ENCODE results near the gene RASA4. TPM values are rescaled to one million over a fixed set of nuclear protein-coding genes. Genes with fewer than 3 reads are reported as not detected.
"Not testable (repeated sequence)": the region's sequence is repeated elsewhere in the genome, so short reads cannot be mapped to it uniquely, and the experiment has no call there.

Gene RASA4
- 2.9 and 6.9 TPM in 2 replicates for total RNA-seq (2014; rRNA removed; shearing (Covaris generic); ENCODE audit: low replicate concordance)

- in situ Hi-C loops (cut with HindIII; ENCODE audit: low pct_unique_long_range_greater_than_20kb, low sequenced_read_pairs); DNase-seq (ENCODE audit: low read depth): not testable (repeated sequence)
Observed at GRCh38 chr7:102616507-102617125, at the start of gene RASA4. TSS of gene RASA4 (minus strand) at chr7:102616756. CDS start at chr7:102616689, 67 bp downstream.

GRCh38 chr7:102664765-102665164 lies 48.2 kb upstream of the RASA4 start:
- in situ Hi-C loops (cut with HindIII; ENCODE audit: low pct_unique_long_range_greater_than_20kb, low sequenced_read_pairs); DNase-seq (ENCODE audit: low read depth): not testable (repeated sequence)

GRCh38 chr7:102649924-102650323 lies 33.4 kb upstream of the RASA4 start, which contains the start of gene SPDYE2B:
TSS of gene SPDYE2B (plus strand) at chr7:102650319. CDS start at chr7:102652349, 2,030 bp downstream.
- DNase-seq (ENCODE audit: low read depth); in situ Hi-C loops (cut with HindIII; ENCODE audit: low pct_unique_long_range_greater_than_20kb, low sequenced_read_pairs): not testable (repeated sequence)

DNA sequence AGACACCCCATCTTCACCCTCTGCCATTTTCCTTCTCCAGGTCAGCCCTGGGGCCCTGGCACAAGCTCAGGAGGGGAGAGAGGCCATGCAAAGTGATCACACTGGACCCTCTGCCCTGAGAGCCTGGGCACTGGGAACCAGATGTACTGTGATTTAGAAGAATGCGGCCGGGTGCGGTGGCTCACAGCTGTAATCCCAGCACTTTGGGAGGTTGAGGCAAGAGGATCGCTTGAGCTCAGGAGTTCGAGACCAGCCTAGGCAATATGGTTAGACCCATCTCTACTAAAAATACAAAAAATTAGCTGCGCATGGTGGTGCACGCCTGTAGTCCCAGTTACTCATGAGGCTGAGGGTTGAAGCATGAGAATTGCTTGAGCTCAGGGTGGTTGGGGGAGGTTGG lies 31.3 kb upstream of the RASA4 start:
- DNase-seq (ENCODE audit: low read depth); in situ Hi-C loops (cut with HindIII; ENCODE audit: low pct_unique_long_range_greater_than_20kb, low sequenced_read_pairs): not testable (repeated sequence)

- in situ Hi-C loops (cut with HindIII; ENCODE audit: low pct_unique_long_range_greater_than_20kb, low sequenced_read_pairs); DNase-seq (ENCODE audit: low read depth): not testable (repeated sequence)
Observed at GRCh38 chr7:102643404-102643803, 26.8 kb upstream of the RASA4 start.

DNA sequence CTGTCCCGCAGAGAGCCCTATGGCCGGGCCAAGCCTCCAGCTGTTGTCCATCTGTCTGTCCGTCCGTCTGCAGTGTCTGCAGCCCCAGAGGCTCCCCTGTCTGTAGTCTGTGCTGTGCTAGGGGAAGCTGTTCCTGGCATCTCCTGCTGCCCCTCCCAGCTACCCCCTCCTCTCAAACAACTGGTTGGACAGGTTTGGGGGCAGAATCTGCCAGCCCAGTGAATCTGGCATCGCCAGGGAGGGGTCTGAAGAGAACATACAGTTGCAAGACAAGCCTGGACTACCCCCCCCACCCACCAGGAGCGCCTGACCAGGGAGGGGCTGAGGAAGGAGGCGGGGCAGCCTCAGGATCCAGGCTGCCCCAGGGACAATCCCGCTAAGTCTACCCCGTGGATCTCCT lies 26.1 kb upstream of the RASA4 start, which contains the start of gene UPK3BL1:
TSS of gene UPK3BL1 (minus strand) at position 101 of the 400 bp plus-strand sequence. CDS start at position 51, 50 bp downstream.
- in situ Hi-C loops (cut with HindIII; ENCODE audit: low pct_unique_long_range_greater_than_20kb, low sequenced_read_pairs); DNase-seq (ENCODE audit: low read depth): not testable (repeated sequence)

GRCh38 chr7:102638848-102639247 lies 22.3 kb upstream of the RASA4 start:
- DNase-seq (ENCODE audit: low read depth); in situ Hi-C loops (cut with HindIII; ENCODE audit: low pct_unique_long_range_greater_than_20kb, low sequenced_read_pairs): not testable (repeated sequence)

DNA sequence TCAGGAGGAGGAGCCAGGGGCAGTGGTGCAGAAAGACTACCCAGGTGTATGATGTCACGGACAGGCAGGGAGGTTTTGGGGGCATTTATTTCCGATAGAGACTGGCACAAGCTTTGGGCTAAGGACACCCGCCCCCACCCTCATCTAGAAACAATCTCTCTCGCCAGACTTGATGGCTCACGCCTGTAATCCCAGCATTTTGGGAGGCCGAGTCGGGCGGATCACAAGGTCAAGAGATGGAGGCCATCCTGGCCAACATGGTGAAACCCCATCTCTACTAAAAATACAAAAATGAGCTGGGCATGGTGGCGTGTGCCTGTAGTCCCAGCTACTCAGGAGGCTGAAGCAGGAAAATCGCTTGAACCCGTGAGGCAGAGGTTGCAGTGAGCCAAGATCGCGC lies 20.4 kb upstream of the RASA4 start:
- in situ Hi-C loops (cut with HindIII; ENCODE audit: low pct_unique_long_range_greater_than_20kb, low sequenced_read_pairs); DNase-seq (ENCODE audit: low read depth): not testable (repeated sequence)

DNA sequence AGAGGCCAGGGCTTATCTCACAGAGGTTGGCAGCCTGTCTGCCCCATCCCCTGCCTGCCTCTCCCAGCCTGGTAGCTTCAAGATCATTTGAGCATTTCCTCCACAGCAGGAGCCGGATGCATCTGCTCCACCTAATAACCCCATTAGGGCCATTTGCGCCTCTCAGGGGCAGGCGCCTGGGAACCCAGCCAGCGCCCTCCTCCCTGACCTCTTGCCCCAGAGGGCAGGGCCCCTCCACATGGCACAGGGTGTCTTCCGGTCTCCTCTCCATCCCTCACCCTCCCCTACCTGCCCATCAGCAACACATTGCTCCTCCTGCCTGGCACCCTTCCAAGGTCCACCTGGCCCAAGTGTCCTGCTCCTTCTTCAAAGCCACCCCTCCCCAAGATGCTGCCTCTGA lies 18.8 kb upstream of the RASA4 start:
- DNase-seq (ENCODE audit: low read depth); in situ Hi-C loops (cut with HindIII; ENCODE audit: low pct_unique_long_range_greater_than_20kb, low sequenced_read_pairs): not testable (repeated sequence)

GRCh38 chr7:102634299-102634698 lies 17.7 kb upstream of the RASA4 start:
- DNase-seq (ENCODE audit: low read depth); in situ Hi-C loops (cut with HindIII; ENCODE audit: low pct_unique_long_range_greater_than_20kb, low sequenced_read_pairs): not testable (repeated sequence)

DNA sequence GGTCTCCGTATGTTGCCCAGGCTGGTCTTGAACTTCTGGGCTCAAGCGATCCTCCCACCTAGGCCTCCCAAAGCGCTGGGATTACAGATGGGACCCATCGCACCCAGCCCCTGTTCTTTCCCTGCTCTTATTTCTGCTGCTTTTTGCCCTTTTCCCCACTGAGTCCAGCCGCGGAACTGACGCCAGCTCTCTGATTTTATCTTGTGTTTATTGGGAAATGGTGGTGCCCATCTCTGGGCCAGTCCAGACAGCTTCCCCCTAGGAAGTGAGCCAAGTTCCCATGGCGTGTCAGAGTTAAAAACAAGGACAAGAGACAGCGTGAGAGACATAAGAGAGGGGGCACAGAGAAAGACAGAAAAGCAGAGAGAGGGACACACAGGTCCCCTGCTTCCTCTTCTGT lies 14.1 kb upstream of the RASA4 start:
- in situ Hi-C loops (cut with HindIII; ENCODE audit: low pct_unique_long_range_greater_than_20kb, low sequenced_read_pairs); DNase-seq (ENCODE audit: low read depth): not testable (repeated sequence)

- DNase-seq (ENCODE audit: low read depth); in situ Hi-C loops (cut with HindIII; ENCODE audit: low pct_unique_long_range_greater_than_20kb, low sequenced_read_pairs): not testable (repeated sequence)
Observed at GRCh38 chr7:102627271-102627904, 10.8 kb upstream of the RASA4 start.

GRCh38 chr7:102618122-102618521 lies 1.6 kb upstream of the RASA4 start:
- in situ Hi-C loops (cut with HindIII; ENCODE audit: low pct_unique_long_range_greater_than_20kb, low sequenced_read_pairs); DNase-seq (ENCODE audit: low read depth): not testable (repeated sequence)

- DNase-seq (ENCODE audit: low read depth); in situ Hi-C loops (cut with HindIII; ENCODE audit: low pct_unique_long_range_greater_than_20kb, low sequenced_read_pairs): not testable (repeated sequence)
Observed at GRCh38 chr7:102615930-102616329, 626 bp downstream of the RASA4 start.

- in situ Hi-C loops (cut with HindIII; ENCODE audit: low pct_unique_long_range_greater_than_20kb, low sequenced_read_pairs); DNase-seq (ENCODE audit: low read depth): not testable (repeated sequence)
Observed at GRCh38 chr7:102614873-102615272, 1.7 kb downstream of the RASA4 start.

DNA sequence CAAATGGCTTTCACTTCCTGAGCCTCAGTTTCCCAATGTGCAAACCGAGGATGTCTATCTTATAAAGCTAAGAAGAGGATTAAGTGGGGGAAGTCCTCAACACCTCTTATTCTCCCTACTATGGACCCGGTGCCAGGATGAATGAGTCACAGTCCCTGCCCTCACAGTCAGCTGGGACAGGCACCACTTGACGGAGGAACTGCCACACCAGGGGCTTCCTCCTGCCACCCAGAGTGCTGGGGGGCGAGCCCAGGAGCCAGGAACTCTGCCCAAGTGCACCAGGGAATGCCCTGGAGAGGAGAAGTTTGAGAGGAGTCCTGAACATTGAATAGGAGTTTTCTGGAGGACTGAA lies 2.2 kb downstream of the RASA4 start:
- in situ Hi-C loops (cut with HindIII; ENCODE audit: low pct_unique_long_range_greater_than_20kb, low sequenced_read_pairs); DNase-seq (ENCODE audit: low read depth): not testable (repeated sequence)

- in situ Hi-C loops (cut with HindIII; ENCODE audit: low pct_unique_long_range_greater_than_20kb, low sequenced_read_pairs); DNase-seq (ENCODE audit: low read depth): not testable (repeated sequence)
Observed at GRCh38 chr7:102613575-102614345, 2.8 kb downstream of the RASA4 start.

- peak; percentile 10 for DNase-seq (ENCODE audit: low read depth)
- in situ Hi-C loops (cut with HindIII; ENCODE audit: low pct_unique_long_range_greater_than_20kb, low sequenced_read_pairs), result not testable (repeated sequence)
Observed at GRCh38 chr7:102611675-102612325, 4.8 kb downstream of the RASA4 start.
